Activated T-helper 1 cell treated with Interleukin-2 at 50 U/mL for 16 hours (primary cell): ENCODE measurements around the gene KDM6B.
A peak's percentile ranks its signal among the peaks of the same experiment; 100 is the strongest.

Experiments used
- DNase-seq: peaks from one replicate; pipeline ENCODE4 v3.0.0-alpha.2; 2020; ENCODE audit warnings: low read depth

Gene KDM6B

GRCh38 chr17:7840441-7840840, 6.4 kb downstream of the KDM6B start:
- DNase-seq = no peak

DNA sequence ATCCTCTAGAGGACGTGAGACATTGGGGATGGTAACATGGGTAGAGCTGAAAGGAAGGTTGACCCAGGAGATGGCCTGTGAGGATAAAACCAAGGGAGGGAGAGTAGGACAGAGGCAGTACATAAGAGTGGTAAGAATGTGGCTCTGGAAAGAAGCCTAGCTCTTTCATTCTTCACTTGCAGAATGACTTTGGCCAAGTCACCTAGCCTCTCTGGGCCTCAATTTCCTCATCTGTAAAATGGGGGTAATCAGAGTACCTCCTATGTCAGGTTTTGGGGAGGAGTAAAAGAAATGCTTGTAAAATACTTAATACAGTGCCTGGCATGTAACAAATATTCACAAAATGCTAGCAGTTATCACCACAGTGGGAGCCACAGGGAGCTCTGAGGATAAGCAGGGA, 6.9 kb downstream of the KDM6B start:
- DNase-seq = no peak

- DNase-seq = peak; percentile 90
These were observed 7.4 kb downstream of the KDM6B start for GRCh38 chr17:7841396-7841914.

GRCh38 chr17:7841915-7842379, 7.9 kb downstream of the KDM6B start:
- peak; percentile 75 for DNase-seq

- peak; percentile 80 for DNase-seq
These were observed 8.6 kb downstream of the KDM6B start for GRCh38 chr17:7842380-7843256.

- DNase-seq = no peak
These were observed 9.2 kb downstream of the KDM6B start for GRCh38 chr17:7843257-7843535.

- peak; percentile 85 for DNase-seq
These were observed 9.7 kb downstream of the KDM6B start for GRCh38 chr17:7843536-7844291.

- peak; percentile 61 for DNase-seq
These were observed 10.5 kb downstream of the KDM6B start for GRCh38 chr17:7844292-7845154.

DNA sequence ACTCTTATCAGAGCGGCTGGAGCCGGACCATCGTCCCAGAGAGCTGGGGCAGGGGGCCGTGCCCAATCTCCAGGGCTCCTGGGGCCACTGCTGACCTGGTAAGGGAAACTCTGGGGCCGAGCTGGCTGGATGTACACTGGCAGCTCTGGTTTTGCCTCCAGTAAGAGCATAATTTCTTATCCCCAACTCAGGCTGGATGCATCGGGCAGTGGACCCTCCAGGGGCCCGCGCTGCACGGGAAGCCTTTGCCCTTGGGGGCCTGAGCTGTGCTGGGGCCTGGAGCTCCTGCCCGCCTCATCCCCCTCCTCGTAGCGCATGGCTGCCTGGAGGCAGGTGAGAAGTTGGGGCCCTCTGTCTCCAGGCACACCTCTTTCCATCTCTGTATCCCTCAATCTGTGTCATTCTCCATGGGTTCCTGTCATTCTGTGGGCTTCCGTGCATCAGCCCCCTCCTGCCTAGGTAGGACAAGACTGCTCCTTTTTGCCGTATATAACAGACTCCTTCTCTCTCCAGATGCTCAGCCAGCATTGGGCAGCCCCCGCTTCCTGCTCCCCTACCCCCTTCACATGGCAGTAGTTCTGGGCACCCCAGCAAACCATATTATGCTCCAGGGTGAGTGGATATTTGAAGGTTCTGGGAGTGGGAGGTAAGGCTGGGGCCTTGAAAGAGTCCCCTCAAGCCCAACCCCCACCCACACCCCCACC, 11.5 kb downstream of the KDM6B start:
- no peak for DNase-seq

DNA sequence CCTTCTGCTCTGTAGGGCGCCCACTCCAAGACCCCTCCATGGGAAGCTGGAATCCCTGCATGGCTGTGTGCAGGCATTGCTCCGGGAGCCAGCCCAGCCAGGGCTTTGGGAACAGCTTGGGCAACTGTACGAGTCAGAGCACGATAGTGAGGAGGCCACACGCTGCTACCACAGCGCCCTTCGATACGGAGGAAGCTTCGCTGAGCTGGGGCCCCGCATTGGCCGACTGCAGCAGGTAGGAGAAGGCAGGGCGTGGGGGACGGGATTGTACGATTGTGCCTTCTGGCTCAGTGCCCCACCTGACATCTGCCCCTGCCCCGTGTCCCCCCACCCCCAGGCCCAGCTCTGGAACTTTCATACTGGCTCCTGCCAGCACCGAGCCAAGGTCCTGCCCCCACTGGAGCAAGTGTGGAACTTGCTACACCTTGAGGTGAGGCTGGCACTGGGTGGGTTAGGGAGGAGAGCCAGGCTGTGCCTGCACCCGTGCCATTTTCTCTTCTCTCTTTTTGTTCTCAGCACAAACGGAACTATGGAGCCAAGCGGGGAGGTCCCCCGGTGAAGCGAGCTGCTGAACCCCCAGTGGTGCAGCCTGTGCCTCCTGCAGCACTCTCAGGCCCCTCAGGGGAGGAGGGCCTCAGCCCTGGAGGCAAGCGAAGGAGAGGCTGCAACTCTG, 12.2 kb downstream of the KDM6B start:
- DNase-seq = no peak

- DNase-seq = no peak
These were observed 13.0 kb downstream of the KDM6B start for GRCh38 chr17:7846765-7847661.

- no peak for DNase-seq
These were observed 14.1 kb downstream of the KDM6B start for GRCh38 chr17:7848131-7848579.

DNA sequence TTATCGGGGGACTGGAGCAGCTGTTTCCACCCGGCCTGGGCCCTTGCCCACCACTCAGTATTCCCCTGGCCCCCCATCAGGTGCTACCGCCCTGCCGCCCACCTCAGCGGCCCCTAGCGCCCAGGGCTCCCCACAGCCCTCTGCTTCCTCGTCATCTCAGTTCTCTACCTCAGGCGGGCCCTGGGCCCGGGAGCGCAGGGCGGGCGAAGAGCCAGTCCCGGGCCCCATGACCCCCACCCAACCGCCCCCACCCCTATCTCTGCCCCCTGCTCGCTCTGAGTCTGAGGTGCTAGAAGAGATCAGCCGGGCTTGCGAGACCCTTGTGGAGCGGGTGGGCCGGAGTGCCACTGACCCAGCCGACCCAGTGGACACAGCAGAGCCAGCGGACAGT, 14.7 kb downstream of the KDM6B start:
- no peak for DNase-seq

DNA sequence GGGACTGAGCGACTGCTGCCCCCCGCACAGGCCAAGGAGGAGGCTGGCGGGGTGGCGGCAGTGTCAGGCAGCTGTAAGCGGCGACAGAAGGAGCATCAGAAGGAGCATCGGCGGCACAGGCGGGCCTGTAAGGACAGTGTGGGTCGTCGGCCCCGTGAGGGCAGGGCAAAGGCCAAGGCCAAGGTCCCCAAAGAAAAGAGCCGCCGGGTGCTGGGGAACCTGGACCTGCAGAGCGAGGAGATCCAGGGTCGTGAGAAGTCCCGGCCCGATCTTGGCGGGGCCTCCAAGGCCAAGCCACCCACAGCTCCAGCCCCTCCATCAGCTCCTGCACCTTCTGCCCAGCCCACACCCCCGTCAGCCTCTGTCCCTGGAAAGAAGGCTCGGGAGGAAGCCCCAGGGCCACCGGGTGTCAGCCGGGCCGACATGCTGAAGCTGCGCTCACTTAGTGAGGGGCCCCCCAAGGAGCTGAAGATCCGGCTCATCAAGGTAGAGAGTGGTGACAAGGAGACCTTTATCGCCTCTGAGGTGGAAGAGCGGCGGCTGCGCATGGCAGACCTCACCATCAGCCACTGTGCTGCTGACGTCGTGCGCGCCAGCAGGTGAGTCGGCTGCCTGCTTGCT, 15.2 kb downstream of the KDM6B start:
- no peak for DNase-seq

- DNase-seq = no peak
These were observed 15.9 kb downstream of the KDM6B start for GRCh38 chr17:7849751-7850504.

GRCh38 chr17:7850701-7851437, 16.9 kb downstream of the KDM6B start:
- no peak for DNase-seq

DNA sequence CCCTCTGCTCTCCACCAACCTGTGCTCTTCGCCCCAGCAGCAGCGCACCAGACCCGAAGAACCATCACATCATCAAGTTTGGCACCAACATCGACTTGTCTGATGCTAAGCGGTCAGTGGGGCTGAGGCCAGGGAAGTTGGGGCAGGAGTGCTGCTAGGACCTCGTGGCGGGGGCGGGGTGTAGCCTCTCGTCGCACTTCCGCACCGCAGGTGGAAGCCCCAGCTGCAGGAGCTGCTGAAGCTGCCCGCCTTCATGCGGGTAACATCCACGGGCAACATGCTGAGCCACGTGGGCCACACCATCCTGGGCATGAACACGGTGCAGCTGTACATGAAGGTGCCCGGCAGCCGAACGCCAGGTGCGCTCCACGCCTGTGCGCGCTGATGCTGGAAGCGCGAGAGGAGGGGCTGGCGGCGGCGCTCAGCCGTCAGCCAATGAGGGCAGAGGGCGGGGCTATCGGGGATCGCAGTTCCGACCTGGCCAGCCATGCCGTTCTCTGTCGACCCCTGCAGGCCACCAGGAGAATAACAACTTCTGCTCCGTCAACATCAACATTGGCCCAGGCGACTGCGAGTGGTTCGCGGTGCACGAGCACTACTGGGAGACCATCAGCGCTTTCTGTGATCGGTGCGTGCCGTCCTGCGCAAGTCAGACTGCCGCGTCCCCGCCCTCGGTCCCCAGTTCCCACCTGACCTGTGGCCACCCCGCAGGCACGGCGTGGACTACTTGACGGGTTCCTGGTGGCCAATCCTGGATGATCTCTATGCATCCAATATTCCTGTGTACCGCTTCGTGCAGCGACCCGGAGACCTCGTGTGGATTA, 17.6 kb downstream of the KDM6B start:
- peak; percentile 90 for DNase-seq
